Smooth muscle cell (in vitro differentiated cells): ENCODE measurements around the gene LUC7L3. TPM values are rescaled to one million over a fixed set of nuclear protein-coding genes. Genes with fewer than 3 reads are reported as not detected.
A peak's percentile ranks its signal among the peaks of the same experiment; 100 is the strongest.

Experiments
- DNase-seq: peaks from one replicate; lab custom pipeline; 2025; ENCODE audit not compliant: unreplicated experiment; lab: John Stamatoyannopoulos, UW
- H2AFZ ChIP-seq: fragments of 200-600 bp; sonication (generic); 2 replicates; pipeline ENCODE4 v1.6.0; 2016; ENCODE audit warnings: antibody characterized with exemption, low read depth, mild to moderate bottlenecking
- H3F3A ChIP-seq: fragments of 200-600 bp; sonication (generic); 2 replicates; pipeline ENCODE4 v1.6.0; 2017; ENCODE audit warnings: antibody characterized with exemption, low read depth
- H3K27ac ChIP-seq: fragments of 200-600 bp; sonication (generic); 2 replicates; pipeline ENCODE4 v1.5.1; 2016; ENCODE audit warnings: low read depth, mild to moderate bottlenecking
- H3K27me3 ChIP-seq: fragments of 200-600 bp; sonication (generic); 2 replicates; pipeline ENCODE4 v1.6.1; 2016; ENCODE audit warnings: low read depth, mild to moderate bottlenecking
- H3K36me3 ChIP-seq: fragments of 200-600 bp; sonication (generic); 2 replicates; pipeline ENCODE4 v1.5.1; 2016; ENCODE audit warnings: low read depth
- H3K4me1 ChIP-seq: fragments of 200-600 bp; sonication (generic); 2 replicates; pipeline ENCODE4 v1.5.1; 2016; ENCODE audit warnings: low read depth
- H3K4me2 ChIP-seq: fragments of 200-600 bp; sonication (generic); 2 replicates; pipeline ENCODE4 v1.6.0; 2016; ENCODE audit warnings: mild to moderate bottlenecking
- H3K4me3 ChIP-seq: fragments of 200-600 bp; sonication (generic); 2 replicates; pipeline ENCODE4 v1.5.1; 2016; ENCODE audit warnings: mild to moderate bottlenecking
- H3K79me2 ChIP-seq: fragments of 200-600 bp; sonication (generic); 2 replicates; pipeline ENCODE4 v1.6.0; 2016; ENCODE audit warnings: low read depth, mild to moderate bottlenecking
- H3K9ac ChIP-seq: fragments of 200-600 bp; sonication (generic); 2 replicates; pipeline ENCODE4 v1.6.0; 2016; ENCODE audit warnings: low read depth
- H3K9me3 ChIP-seq: fragments of 200-600 bp; sonication (generic); replicated peaks from 2 replicates; pipeline ENCODE4 v1.5.1; 2016; ENCODE audit warnings: low read depth
- H4K20me1 ChIP-seq: fragments of 200-600 bp; sonication (generic); 2 replicates; pipeline ENCODE4 v1.6.0; 2016; ENCODE audit warnings: low read depth
- CTCF ChIP-seq: fragments of 200-600 bp; sonication (generic); IDR thresholded peaks from 2 replicates; pipeline ENCODE4 v1.5.1; 2017; ENCODE audit warnings: borderline replicate concordance, mild to moderate bottlenecking, antibody characterized with exemption; ENCODE audit not compliant: insufficient read depth, poor library complexity, severe bottlenecking
- WGBS: methylation state at CpG from one replicate; pipeline ENCODE4 v1.1.7; 2016; ENCODE audit warnings: low lambda C conversion rate; 5-methylcytosine and 5-hydroxymethylcytosine counted together
- polyA plus RNA-seq: library from polyadenylated mRNA; unstranded; fragments of >200 nt; fragmentation: Nextera tagmentation; extraction: Ambion mirVana; gene quantifications from 2 replicates; pipeline ENCODE4 v1.2.1, GENCODE V29; 2016
- total RNA-seq: library from RNA; depleted of rRNA; stranded (reverse); fragments of >200 nt; gene quantifications from 2 replicates; pipeline ENCODE4 v1.2.3, GENCODE V29; 2014

LUC7L3 gene
- total and polyA plus RNA-seq, 2 experiments from 2014 or later = 75.9 to 77.8 TPM

- Histone ChIP-seq H3K9ac (no peak overlapping the region), H3K36me3 (no peaks in the 10 kb centered on the region), H3K4me1 (peaks cover 24% of the 10 kb centered on the region), H3K27ac (no peak overlapping the region), H3F3A (no peaks in the 10 kb centered on the region), H3K4me3 (no peak overlapping the region), H3K9me3 (no peaks in the 10 kb centered on the region), H3K79me2 (no peaks in the 10 kb centered on the region), H3K4me2 (no peak overlapping the region), H3K27me3 (no peaks in the 10 kb centered on the region), H2AFZ (no peak overlapping the region), H4K20me1 (no peaks in the 10 kb centered on the region)
- WGBS = 94% methylated on average over 1 of the region's 1 CpG
- no peak for DNase-seq
- TF ChIP-seq CTCF = no peak
Measured at GRCh38 chr17:50685334-50685665, 34.1 kb upstream of the LUC7L3 start.

GRCh38 chr17:50685691-50686493 is 33.5 kb upstream of the LUC7L3 start:
- no peak overlapping the region for H3K4me3 ChIP-seq
- H3F3A ChIP-seq = peaks cover 5% of the 10 kb centered on the region
- no peaks in the 10 kb centered on the region for H3K36me3 ChIP-seq
- no peak overlapping the region for H3K9ac ChIP-seq
- no peaks in the 10 kb centered on the region for H4K20me1 ChIP-seq
- 89% methylated on average over 17 of the region's 17 CpGs for WGBS
- peaks cover 29% of the 10 kb centered on the region for H3K4me1 ChIP-seq
- H3K9me3 ChIP-seq = no peaks in the 10 kb centered on the region
- TF ChIP-seq CTCF = no peak
- no peak for DNase-seq
- H3K79me2 ChIP-seq = no peaks in the 10 kb centered on the region
- no peak overlapping the region for H3K27ac ChIP-seq
- H3K4me2 ChIP-seq = no peak overlapping the region
- H3K27me3 ChIP-seq = no peaks in the 10 kb centered on the region
- no peak overlapping the region for H2AFZ ChIP-seq

GRCh38 chr17:50686494-50687199 is 32.8 kb upstream of the LUC7L3 start:
- Histone ChIP-seq H3F3A (peaks cover 6% of the 10 kb centered on the region), H4K20me1 (no peaks in the 10 kb centered on the region), H3K4me1 (peaks cover 36% of the 10 kb centered on the region), H3K27me3 (no peaks in the 10 kb centered on the region), H3K27ac (no peak overlapping the region), H3K79me2 (no peaks in the 10 kb centered on the region), H3K4me3 (no peak overlapping the region), H3K9ac (no peak overlapping the region), H2AFZ (no peak overlapping the region), H3K9me3 (no peaks in the 10 kb centered on the region), H3K4me2 (peak overlapping the region; percentile 49), H3K36me3 (no peaks in the 10 kb centered on the region)
- no peak for TF ChIP-seq CTCF
- no peak for DNase-seq
- 26% methylated on average over 14 of the region's 14 CpGs for WGBS
